HL-60 (cell line): ENCODE data around the gene CHD5.

Experiments
- DNase-seq, 2 experiments: peaks; one replicate each; pipeline ENCODE4 v3.0.0-alpha.2; 2010 to 2020; ENCODE audit warnings: low read depth in 1 of 2, low spot score in 1 of 2
- H3K27ac ChIP-seq: fragments of 250-450 bp; sonication (Bioruptor Pico); replicated peaks from 2 replicates; pipeline ENCODE4 v1.5.1; 2020; ENCODE audit warnings: mild to moderate bottlenecking, moderate library complexity
- H3K27me3 ChIP-seq: fragments of 250-450 bp; sonication (Bioruptor Pico); 2 replicates; pipeline ENCODE4 v1.5.1; 2021; ENCODE audit warnings: mild to moderate bottlenecking, moderate library complexity; ENCODE audit not compliant: insufficient read depth, poor library complexity, severe bottlenecking
- H3K4me3 ChIP-seq: replicated peaks from 2 replicates; pipeline ENCODE4 v1.5.1; 2011; ENCODE audit warnings: mild to moderate bottlenecking, control low read depth, low read length; ENCODE audit not compliant: insufficient read depth
- GABPA ChIP-seq: IDR thresholded peaks from 2 replicates; pipeline ENCODE4 v1.6.1; 2012; ENCODE audit warnings: low read depth
- POLR2AphosphoS5 ChIP-seq: IDR thresholded peaks from 2 replicates; pipeline ENCODE4 v1.6.1; 2012; ENCODE audit warnings: low read depth
- REST ChIP-seq: IDR thresholded peaks from 2 replicates; pipeline ENCODE4 v1.6.1; 2012; ENCODE audit warnings: low read depth; ENCODE audit not compliant: insufficient replicate concordance
- SPI1 ChIP-seq: IDR thresholded peaks from 2 replicates; pipeline ENCODE4 v1.6.1; 2012; ENCODE audit warnings: low read depth, mild to moderate bottlenecking, borderline replicate concordance
- TF ChIP-seq, protein P1 (sequence below): IDR thresholded peaks from one replicate; pipeline ENCODE4 v1.5.1; 2011; ENCODE audit warnings: low read length, control low read depth, inconsistent platforms; ENCODE audit not compliant: insufficient read depth

The CHD5 gene

GRCh38 chr1:6100861-6101783 lies 79.0 kb downstream of the CHD5 start:
- TF ChIP-seq SPI1 (no peak), POLR2AphosphoS5 (peak; percentile 74), REST (no peak)
- TF ChIP-seq, protein P1, sequence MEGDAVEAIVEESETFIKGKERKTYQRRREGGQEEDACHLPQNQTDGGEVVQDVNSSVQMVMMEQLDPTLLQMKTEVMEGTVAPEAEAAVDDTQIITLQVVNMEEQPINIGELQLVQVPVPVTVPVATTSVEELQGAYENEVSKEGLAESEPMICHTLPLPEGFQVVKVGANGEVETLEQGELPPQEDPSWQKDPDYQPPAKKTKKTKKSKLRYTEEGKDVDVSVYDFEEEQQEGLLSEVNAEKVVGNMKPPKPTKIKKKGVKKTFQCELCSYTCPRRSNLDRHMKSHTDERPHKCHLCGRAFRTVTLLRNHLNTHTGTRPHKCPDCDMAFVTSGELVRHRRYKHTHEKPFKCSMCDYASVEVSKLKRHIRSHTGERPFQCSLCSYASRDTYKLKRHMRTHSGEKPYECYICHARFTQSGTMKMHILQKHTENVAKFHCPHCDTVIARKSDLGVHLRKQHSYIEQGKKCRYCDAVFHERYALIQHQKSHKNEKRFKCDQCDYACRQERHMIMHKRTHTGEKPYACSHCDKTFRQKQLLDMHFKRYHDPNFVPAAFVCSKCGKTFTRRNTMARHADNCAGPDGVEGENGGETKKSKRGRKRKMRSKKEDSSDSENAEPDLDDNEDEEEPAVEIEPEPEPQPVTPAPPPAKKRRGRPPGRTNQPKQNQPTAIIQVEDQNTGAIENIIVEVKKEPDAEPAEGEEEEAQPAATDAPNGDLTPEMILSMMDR, result no peak
- Histone ChIP-seq H3K27me3 (no peaks in the 10 kb centered on the region), H3K4me3 (no peak overlapping the region), H3K27ac (no peak overlapping the region)
- DNase-seq, result peak in 1 of 2 experiments; percentile 35

DNA sequence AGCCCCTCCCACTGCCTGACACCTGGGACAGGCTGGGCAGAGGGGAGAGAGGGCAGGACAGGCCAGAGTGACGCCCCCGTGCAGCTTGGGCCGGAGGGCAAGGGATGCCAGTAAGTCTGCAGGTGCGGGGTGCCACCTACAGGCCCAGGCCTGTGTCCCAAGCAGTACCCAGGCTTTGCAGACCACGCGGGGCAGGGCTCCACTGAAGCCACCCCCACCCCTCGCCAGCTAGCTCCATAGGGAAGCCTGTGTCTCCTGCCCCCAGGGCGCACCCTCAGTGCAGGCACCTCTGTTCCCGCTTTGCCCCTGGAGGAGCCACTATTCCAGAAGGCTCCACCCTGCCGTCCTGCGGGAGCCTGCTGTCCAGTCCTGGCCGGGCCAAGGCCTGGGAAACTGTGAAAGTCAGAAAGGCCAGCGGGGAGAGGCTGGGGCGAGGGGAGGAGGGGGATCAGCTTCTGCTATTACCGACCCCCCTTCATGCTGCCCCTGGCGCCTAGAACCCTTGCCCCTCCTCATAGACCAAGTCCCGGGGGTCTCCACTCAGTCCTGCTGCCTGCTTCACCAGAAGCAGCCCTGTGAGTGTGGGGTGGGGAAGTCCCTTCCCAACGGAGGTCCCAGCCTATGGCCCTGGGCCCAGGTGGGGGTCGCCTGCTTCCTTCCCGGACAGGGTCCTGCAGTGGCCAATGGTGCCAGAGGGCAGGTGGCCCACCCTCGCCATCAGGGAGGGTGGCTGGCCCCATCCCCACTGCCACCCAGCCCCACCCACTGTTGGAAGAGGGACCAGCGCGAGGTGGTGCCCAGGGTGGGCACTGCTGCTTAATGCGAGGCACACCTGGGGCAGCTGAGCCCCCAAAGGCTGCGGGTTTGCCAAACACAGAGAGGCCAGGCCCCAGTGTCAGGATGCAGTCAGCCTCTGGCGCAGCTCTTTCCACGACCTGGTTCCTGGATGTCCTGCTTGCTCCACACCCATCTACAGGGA lies 80.0 kb downstream of the CHD5 start:
- TF ChIP-seq POLR2AphosphoS5 (peak; percentile 76), GABPA (no peak), REST (no peak)
- DNase-seq, result peak in 1 of 2 experiments; percentile 42
- no peaks in the 10 kb centered on the region for H3K27me3 ChIP-seq

DNA sequence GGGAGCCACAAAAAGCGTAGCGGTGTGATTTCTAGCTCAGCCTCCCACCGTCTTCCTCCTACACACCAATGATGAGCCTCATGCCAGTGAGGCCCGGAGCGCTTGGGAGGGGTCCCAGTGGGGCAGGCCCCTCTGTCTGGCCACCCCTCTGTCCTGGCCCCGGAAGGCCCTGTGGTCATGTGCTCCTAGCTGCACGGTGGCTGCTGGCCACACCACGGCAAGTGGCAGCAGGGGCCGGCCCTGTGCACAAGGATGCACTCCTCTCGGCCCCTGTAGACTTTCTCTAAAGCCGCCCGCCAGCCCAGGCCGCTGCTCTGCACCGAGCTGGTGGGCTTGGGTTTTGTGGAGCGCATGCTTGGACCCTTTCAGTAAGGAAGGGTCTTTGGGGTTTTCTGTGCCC lies 80.8 kb downstream of the CHD5 start:
- no peak for DNase-seq
- no peaks in the 10 kb centered on the region for H3K27me3 ChIP-seq
- no peak overlapping the region for H3K27ac ChIP-seq
- TF ChIP-seq GABPA, result no peak
- TF ChIP-seq REST, result no peak
- TF ChIP-seq SPI1, result no peak
- no peak for TF ChIP-seq POLR2AphosphoS5
- TF ChIP-seq, protein P1, result no peak
- H3K4me3 ChIP-seq, result no peak overlapping the region

More for the DNA sequence above, 80.0 kb downstream of the CHD5 start:
- Histone ChIP-seq H3K27ac (no peak overlapping the region), H3K4me3 (no peak overlapping the region)
